Stimulated activated naive B cell treated with anti-CD40 and anti-IgM and Interleukin-4, amounts not matched to agents 10 μg/mL and 1 μg/mL and 100 μg/mL, for 72 hours (primary cell): ENCODE results near the gene PYGL.
"Not testable (repeated sequence)": the region's sequence is repeated elsewhere in the genome, so short reads cannot be mapped to it uniquely, and the experiment has no call there.

Experiments
- ATAC-seq, 2 donors: fragments of 150-1000 bp; cut with Tn5 transposase; replicated peaks; 2 replicates each; pipeline ENCODE4 v1.10.0; 2021; ENCODE audit warnings: moderate library complexity in 1 of 2
- DNase-seq: peaks from one replicate; pipeline ENCODE4 v3.0.0; 2021
- H3K27ac Mint-ChIP-seq: one replicate; pipeline ENCODE4 v1.8.0; 2022; ENCODE audit warnings: mild to moderate bottlenecking, mixed read lengths
- H3K27me3 Mint-ChIP-seq, 2 donors: one replicate each; pipeline ENCODE4 v1.8.0; 2022; ENCODE audit warnings: mixed read lengths in 2 of 2
- H3K36me3 Mint-ChIP-seq, 2 donors: one replicate each; pipeline ENCODE4 v1.8.0; 2022; ENCODE audit warnings: mixed read lengths in 2 of 2, mild to moderate bottlenecking in 1 of 2
- H3K4me1 Mint-ChIP-seq, 2 donors: one replicate each; pipeline ENCODE4 v1.8.0; 2022; ENCODE audit warnings: mixed read lengths in 2 of 2, mild to moderate bottlenecking in 1 of 2
- H3K4me3 Mint-ChIP-seq, 2 donors: one replicate each; pipeline ENCODE4 v1.8.0; 2022; ENCODE audit warnings: mild to moderate bottlenecking in 2 of 2, mixed read lengths in 2 of 2, moderate library complexity in 1 of 2
- H3K9me3 Mint-ChIP-seq, 2 donors: one replicate each; pipeline ENCODE4 v1.8.0; 2022; ENCODE audit warnings: mixed read lengths in 2 of 2, mild to moderate bottlenecking in 1 of 2

Gene PYGL

DNA sequence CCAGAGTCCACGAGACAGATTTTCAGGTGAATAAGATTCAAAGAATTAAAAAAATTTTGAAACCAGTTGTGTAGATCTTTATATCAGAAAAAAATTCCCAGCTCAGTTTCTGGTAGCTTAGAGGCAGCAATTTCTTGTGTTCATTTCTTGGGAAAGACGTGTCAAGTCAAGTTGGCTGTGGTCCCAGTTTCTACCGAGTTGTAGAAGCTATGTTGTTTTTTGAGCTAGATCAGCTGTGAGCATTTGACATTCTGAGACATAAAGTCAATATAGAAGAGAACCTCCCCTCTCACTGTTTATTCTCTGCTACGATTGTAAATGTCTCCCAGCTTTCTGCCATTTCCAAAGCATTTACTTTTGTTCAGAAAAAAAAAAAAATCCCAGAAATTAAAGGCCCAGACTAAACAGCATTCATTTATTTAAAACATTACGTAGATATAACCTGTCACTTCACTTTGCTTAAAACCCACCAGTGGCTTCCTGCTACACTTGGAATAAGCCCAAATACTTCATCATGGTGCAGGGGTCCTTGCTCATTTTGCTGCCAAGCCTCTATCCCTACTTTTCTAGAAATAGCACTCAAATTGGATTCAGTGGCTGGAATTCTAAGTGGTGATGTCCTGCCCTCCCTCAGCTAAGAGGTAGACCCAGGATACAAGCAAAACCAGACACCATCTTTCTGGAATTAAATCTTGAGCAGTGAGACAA is 20.6 kb upstream of the PYGL start:
- Mint-ChIP-seq H3K36me3 (no peaks in the 10 kb centered on the region), H3K4me3 (no peak overlapping the region), H3K27ac (no peak overlapping the region), H3K4me1 (no peaks in the 10 kb centered on the region), H3K27me3 (peaks cover 5 to 9% of the 10 kb centered on the region in 2 donors), H3K9me3 (no peaks in the 10 kb centered on the region)
- DNase-seq (no peak), ATAC-seq (no peak)

- ATAC-seq (no peak), DNase-seq (no peak)
- H3K9me3 Mint-ChIP-seq, result no peaks in the 10 kb centered on the region
- no peak overlapping the region for H3K27ac Mint-ChIP-seq
- H3K4me1 Mint-ChIP-seq, result no peaks in the 10 kb centered on the region
- no peak overlapping the region for H3K4me3 Mint-ChIP-seq
- peaks cover 5 to 6% of the 10 kb centered on the region in 2 donors for H3K27me3 Mint-ChIP-seq
- H3K36me3 Mint-ChIP-seq, result no peaks in the 10 kb centered on the region
These were observed 19.6 kb upstream of the PYGL start for GRCh38 chr14:50963919-50964318.

DNA sequence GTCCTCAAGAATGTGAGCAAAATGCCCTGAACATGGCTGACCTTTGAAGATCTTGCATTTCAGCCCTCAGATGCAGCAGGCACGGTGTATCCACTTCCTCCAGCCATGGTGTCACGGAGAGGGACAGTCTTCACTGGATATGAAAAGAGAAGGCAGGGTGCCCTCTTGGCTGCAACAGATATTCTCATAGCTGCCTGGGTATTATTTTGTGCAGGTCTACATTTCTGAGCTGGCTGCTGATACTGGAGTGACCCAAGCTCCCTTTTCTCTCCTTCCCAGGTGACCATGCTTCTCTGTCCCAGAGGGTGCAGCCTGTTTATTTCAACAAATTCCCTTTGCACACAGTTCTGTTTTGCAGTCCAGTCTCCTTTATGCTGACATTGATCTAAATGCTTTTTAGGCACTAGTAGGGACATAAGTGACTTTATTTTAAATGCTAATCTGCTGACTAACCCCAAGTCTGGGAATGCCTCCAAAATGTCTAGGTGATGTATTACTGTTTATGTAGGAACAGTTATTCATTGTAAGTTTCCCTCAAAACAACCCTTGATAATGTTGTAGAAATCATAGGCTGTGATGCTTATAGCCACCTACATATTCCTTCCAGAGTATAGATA is 17.4 kb upstream of the PYGL start:
- H3K4me1 Mint-ChIP-seq, result no peaks in the 10 kb centered on the region
- no peak overlapping the region for H3K4me3 Mint-ChIP-seq
- no peaks in the 10 kb centered on the region for H3K36me3 Mint-ChIP-seq
- H3K27me3 Mint-ChIP-seq, result peaks cover 5 to 6% of the 10 kb centered on the region in 2 donors
- no peak for ATAC-seq
- H3K9me3 Mint-ChIP-seq, result no peaks in the 10 kb centered on the region
- H3K27ac Mint-ChIP-seq, result no peak overlapping the region
- DNase-seq, result no peak

DNA sequence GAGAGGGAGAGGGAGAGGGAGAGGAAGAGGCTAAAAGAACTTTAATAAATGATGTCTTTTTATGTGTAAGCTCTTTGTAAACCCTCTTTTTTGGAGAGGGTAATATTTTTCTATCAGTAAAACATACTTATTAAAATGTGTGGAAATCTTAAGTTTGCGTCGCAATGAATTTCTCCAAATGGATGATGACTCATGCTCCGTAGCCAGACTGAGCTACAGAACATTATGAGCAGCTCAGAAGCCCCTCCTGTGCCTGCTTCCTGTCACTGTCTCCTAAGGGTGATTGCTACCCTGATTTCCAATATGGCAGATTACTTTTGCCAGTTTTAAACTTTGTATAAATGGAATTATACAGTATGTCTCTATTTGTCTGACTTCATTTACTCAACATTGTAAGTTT is 13.0 kb upstream of the PYGL start:
- Mint-ChIP-seq H3K4me3 (no peak overlapping the region), H3K27me3 (peaks cover 5 to 6% of the 10 kb centered on the region in 2 donors), H3K4me1 (peaks cover 6 to 7% of the 10 kb centered on the region in 2 donors), H3K36me3 (no peaks in the 10 kb centered on the region), H3K9me3 (no peaks in the 10 kb centered on the region), H3K27ac (no peak overlapping the region)
- DNase-seq, result no peak
- no peak for ATAC-seq

DNA sequence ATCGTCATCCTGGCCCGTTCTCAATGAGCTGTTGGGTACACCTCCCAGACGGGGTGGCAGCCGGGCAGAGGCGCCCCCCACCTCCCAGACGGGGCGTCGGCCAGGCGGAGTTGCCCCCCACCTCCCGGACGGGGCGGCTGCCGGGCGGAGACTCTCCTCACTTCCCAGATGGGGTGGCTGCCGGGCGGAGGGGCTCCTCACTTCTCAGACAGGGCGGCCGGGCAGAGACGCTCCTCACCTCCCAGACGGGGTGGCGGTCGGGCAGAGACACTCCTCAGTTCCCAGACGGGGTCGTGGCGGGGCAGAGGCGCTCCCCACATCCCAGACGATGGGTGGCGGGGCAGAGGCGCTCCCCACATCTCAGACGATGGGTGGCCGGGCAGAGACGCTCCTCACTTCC is 12.1 kb upstream of the PYGL start:
- not testable (repeated sequence) for DNase-seq, H3K9me3 Mint-ChIP-seq, H3K27ac Mint-ChIP-seq, H3K4me3 Mint-ChIP-seq, H3K4me1 Mint-ChIP-seq, ATAC-seq, H3K36me3 Mint-ChIP-seq, H3K27me3 Mint-ChIP-seq

DNA sequence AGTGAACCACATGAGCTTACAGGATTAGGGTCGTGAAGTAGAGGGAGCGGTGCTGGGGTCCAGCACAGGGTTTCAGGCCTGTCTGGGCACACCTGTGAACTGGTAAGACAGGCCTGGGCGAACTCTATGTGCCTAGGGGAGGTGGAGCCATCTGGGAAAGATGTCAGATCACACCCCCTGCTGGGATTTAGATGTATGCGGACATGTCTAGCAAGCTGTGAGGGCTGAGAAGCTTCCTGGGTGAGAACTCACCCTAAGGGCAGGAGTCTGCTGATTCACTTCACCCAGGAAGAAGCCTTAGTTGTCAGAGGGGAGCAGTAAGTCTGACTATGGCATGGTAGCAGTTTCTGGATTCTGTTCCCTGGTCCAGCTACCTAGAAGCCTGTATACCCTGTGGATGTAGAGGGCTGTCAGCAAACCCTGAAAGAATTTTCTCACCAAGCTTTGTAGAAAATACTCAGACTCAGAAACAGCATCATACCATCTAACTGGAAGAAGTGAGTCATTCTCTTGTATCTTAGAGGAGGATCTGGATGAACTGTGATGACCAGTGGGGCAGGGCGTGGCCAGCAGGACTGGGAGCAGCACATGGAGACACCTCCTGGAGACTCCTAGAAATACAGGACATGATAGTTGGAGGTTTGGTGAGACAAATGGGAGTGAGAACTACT is 11.2 kb upstream of the PYGL start:
- no peak for DNase-seq
- peaks cover 6 to 7% of the 10 kb centered on the region in 2 donors for H3K4me1 Mint-ChIP-seq
- no peaks in the 10 kb centered on the region for H3K9me3 Mint-ChIP-seq
- no peaks in the 10 kb centered on the region for H3K36me3 Mint-ChIP-seq
- peak overlapping the region; percentile 26 for H3K27ac Mint-ChIP-seq
- peak; percentile 60 to 92 for ATAC-seq
- no peaks in the 10 kb centered on the region for H3K27me3 Mint-ChIP-seq
- H3K4me3 Mint-ChIP-seq, result no peak overlapping the region

GRCh38 chr14:50954811-50955372 is 10.6 kb upstream of the PYGL start:
- peaks cover 6 to 7% of the 10 kb centered on the region in 2 donors for H3K4me1 Mint-ChIP-seq
- no peak overlapping the region for H3K27ac Mint-ChIP-seq
- DNase-seq (no peak), ATAC-seq (peak; percentile 46 to 54)
- H3K27me3 Mint-ChIP-seq, result no peaks in the 10 kb centered on the region
- H3K4me3 Mint-ChIP-seq, result no peak overlapping the region
- no peaks in the 10 kb centered on the region for H3K9me3 Mint-ChIP-seq
- H3K36me3 Mint-ChIP-seq, result no peaks in the 10 kb centered on the region

DNA sequence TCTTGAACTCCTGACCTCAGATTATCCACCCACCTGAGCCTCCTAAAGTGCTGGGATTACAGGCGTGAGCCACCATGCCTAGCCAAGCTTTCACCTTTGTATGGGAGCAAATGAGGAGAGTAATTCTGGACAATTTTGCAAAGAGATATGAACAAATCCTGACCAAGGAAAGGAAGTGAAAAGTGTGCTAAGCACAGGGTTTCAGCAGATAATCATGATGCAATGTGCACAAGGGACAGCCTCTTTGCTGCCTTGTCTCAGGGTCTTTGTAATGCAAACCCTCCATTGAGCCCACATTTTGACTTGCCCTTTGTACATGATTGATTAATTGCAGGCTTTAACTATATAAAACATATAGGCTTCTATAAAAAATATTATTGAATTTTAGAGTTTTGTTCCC is 9.2 kb upstream of the PYGL start:
- Mint-ChIP-seq H3K4me1 (peaks cover 6 to 7% of the 10 kb centered on the region in 2 donors), H3K27me3 (no peaks in the 10 kb centered on the region), H3K27ac (no peak overlapping the region), H3K36me3 (no peaks in the 10 kb centered on the region), H3K4me3 (no peak overlapping the region), H3K9me3 (no peaks in the 10 kb centered on the region)
- DNase-seq, result no peak
- no peak for ATAC-seq

DNA sequence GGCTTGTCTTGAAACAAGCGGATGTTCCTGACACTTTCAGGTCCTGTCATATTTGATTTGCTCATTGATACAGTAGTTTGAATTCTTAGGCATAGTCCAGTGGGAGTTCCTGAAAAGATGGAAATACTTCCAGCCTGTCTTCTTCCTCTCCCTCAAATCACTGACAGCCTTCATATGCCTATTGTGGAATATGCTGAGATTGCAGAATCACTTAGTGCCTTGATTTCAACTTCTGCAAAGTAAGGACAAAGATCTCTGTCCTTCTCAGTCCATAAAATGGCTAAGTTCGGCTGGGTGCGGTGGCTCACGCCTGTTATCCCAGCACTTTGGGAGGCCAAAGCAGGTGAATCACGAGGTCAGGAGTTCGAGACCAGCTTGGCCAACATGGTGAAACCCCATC is 6.7 kb upstream of the PYGL start:
- no peaks in the 10 kb centered on the region for H3K9me3 Mint-ChIP-seq
- peaks cover 6 to 7% of the 10 kb centered on the region in 2 donors for H3K4me1 Mint-ChIP-seq
- no peak for ATAC-seq
- H3K4me3 Mint-ChIP-seq, result no peak overlapping the region
- H3K27ac Mint-ChIP-seq, result no peak overlapping the region
- no peaks in the 10 kb centered on the region for H3K36me3 Mint-ChIP-seq
- DNase-seq, result no peak
- no peaks in the 10 kb centered on the region for H3K27me3 Mint-ChIP-seq

GRCh38 chr14:50948205-50948604 is 3.9 kb upstream of the PYGL start:
- DNase-seq (no peak), ATAC-seq (no peak)
- peaks cover 10% of the 10 kb centered on the region in 2 donors for H3K27me3 Mint-ChIP-seq
- H3K4me1 Mint-ChIP-seq, result peaks cover 8 to 17% of the 10 kb centered on the region in 2 donors
- no peak overlapping the region for H3K4me3 Mint-ChIP-seq
- no peak overlapping the region for H3K27ac Mint-ChIP-seq
- no peaks in the 10 kb centered on the region for H3K9me3 Mint-ChIP-seq
- H3K36me3 Mint-ChIP-seq, result peaks cover 0 to under 1% of the 10 kb centered on the region in 2 donors

DNA sequence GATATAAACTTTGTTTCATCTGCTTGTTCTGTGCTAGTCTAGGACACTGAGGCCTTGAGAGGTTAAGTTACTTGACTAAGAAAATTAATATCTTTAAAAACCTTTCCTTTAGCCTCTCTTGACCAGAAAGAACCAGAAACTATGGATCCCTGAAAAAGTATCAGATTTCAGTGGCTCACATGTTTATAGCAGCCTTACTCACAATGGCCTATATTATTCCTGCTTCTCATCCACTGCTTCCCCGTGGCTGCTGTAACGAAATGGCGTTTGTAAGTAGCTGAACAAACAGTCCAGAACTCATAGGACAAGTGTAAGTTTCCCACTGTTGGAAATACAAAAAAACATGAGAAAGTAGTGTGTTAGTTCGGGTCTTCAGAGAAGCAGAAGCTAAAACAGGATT is 3.2 kb upstream of the PYGL start:
- Mint-ChIP-seq H3K36me3 (peaks cover 0 to 2% of the 10 kb centered on the region in 2 donors), H3K27me3 (peaks cover 14 to 16% of the 10 kb centered on the region in 2 donors), H3K4me3 (no peak overlapping the region), H3K4me1 (peaks cover 10 to 20% of the 10 kb centered on the region in 2 donors), H3K9me3 (no peaks in the 10 kb centered on the region), H3K27ac (no peak overlapping the region)
- DNase-seq (no peak), ATAC-seq (no peak)

DNA sequence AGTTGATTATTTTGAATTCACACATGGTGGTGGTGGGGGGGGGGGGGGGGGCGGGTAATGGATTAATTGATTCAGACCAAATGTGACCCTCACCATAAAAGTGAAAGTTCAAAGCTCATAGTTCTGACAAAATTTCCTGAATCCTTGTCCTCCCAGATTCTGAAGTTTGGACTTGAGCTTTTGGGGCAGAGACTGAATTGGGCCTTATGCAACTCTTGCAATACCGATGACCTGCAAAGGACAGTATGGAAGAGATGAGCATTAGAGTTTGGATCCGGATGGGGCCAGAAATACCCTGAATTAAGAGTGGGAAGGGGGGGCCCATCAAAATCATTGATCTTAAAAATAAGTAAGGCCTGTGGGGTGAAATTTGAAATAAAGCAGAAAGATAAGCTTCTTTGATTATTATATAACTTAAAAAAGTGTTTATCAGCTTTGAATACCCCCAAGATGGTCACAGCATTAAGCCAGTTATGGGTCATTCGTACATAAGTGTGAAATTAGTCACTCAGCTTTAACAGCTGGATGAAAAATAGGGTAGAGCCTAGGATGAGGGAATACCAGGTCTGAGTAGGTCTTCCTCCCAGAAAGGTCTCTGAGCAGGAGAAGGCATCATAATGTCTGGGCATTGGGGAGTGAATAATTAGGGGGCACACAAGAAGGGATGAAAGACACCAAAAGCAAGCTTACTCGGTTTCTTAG is 2.1 kb upstream of the PYGL start:
- peaks cover 10 to 20% of the 10 kb centered on the region in 2 donors for H3K4me1 Mint-ChIP-seq
- DNase-seq (no peak), ATAC-seq (no peak)
- H3K36me3 Mint-ChIP-seq, result peaks cover 0 to 2% of the 10 kb centered on the region in 2 donors
- no peak overlapping the region for H3K27ac Mint-ChIP-seq
- no peak overlapping the region for H3K4me3 Mint-ChIP-seq
- peaks cover 0 to 3% of the 10 kb centered on the region in 2 donors for H3K9me3 Mint-ChIP-seq
- H3K27me3 Mint-ChIP-seq, result peaks cover 21 to 27% of the 10 kb centered on the region in 2 donors

- peak; percentile 42 to 53 for ATAC-seq
These were observed 547 bp upstream of the PYGL start for GRCh38 chr14:50944647-50945413.

More at GRCh38 chr14:50944647-50945413, 547 bp upstream of the PYGL start:
- no peak for DNase-seq
- peaks cover 0 to 3% of the 10 kb centered on the region in 2 donors for H3K9me3 Mint-ChIP-seq
- peak overlapping the region; percentile 88 for H3K4me3 Mint-ChIP-seq
- H3K36me3 Mint-ChIP-seq, result peaks cover 0 to 2% of the 10 kb centered on the region in 2 donors
- H3K4me1 Mint-ChIP-seq, result peaks cover 10 to 20% of the 10 kb centered on the region in 2 donors
- H3K27me3 Mint-ChIP-seq, result peaks cover 29 to 34% of the 10 kb centered on the region in 2 donors
- peak overlapping the region; percentile 80 for H3K27ac Mint-ChIP-seq
